ENCODE data around the gene FAM111B. TPM values are rescaled to one million over a fixed set of nuclear protein-coding genes. Genes with fewer than 3 reads are reported as not detected.

FAM111B gene
- total RNA-seq, 4 donors from 2014 or later: 18.5 TPM; not detected in 3

GRCh38 chr11:59176330-59176729 lies 69.3 kb downstream of the FAM111B start:
- H3K27me3 ChIP-seq: no peaks in the 10 kb centered on the region
- H3K9me3 ChIP-seq: no peaks in the 10 kb centered on the region
- intact Hi-C loops (cut with DNase I; ENCODE audit: low total_unique reads): loop anchor here (10.0 kb wide), 1 partner anchor 108 kb away; no protein-coding TSS in a partner anchor
- no peak overlapping the region for H3K4me3 ChIP-seq
- TF ChIP-seq, protein P1, sequence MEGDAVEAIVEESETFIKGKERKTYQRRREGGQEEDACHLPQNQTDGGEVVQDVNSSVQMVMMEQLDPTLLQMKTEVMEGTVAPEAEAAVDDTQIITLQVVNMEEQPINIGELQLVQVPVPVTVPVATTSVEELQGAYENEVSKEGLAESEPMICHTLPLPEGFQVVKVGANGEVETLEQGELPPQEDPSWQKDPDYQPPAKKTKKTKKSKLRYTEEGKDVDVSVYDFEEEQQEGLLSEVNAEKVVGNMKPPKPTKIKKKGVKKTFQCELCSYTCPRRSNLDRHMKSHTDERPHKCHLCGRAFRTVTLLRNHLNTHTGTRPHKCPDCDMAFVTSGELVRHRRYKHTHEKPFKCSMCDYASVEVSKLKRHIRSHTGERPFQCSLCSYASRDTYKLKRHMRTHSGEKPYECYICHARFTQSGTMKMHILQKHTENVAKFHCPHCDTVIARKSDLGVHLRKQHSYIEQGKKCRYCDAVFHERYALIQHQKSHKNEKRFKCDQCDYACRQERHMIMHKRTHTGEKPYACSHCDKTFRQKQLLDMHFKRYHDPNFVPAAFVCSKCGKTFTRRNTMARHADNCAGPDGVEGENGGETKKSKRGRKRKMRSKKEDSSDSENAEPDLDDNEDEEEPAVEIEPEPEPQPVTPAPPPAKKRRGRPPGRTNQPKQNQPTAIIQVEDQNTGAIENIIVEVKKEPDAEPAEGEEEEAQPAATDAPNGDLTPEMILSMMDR (IDR thresholded peaks at IDR 0.05): no peak
- no peak for TF ChIP-seq POLR2A (IDR thresholded peaks at IDR 0.05)
- no peak for DNase-seq
- no peaks in the 10 kb centered on the region for H3K36me3 ChIP-seq
- H3K4me1 ChIP-seq: peaks cover 0 to 10% of the 10 kb centered on the region in 2 donors
- no peak overlapping the region for H3K27ac ChIP-seq

Other genes with a start within 250 kb of the FAM111B start
- 1 to 10 TPM in 1 of 4 donors, not detected in 3; 1.2 TPM for gene GLYATL1, start 167.7 kb upstream of the FAM111B start, total RNA-seq
- not detected for gene GLYATL1B, start 20.9 kb upstream of the FAM111B start, total RNA-seq
- gene FAM111A, start 35.6 kb downstream of the FAM111B start, total RNA-seq: 10 to 100 TPM in 3 of 4 donors, 1 to 10 TPM in 1; 7.2 to 65.2 (median 28.3) TPM
- 10 to 100 TPM in 1 of 4 donors, 1 to 10 TPM in 3; 3.2 to 17.8 (median 9.2) TPM for gene DTX4, start 64.9 kb downstream of the FAM111B start, total RNA-seq
- 10 to 100 TPM in 1 of 4 donors, 1 to 10 TPM in 3; 1.0 to 15.1 (median 5.7) TPM for gene MPEG1, start 105.7 kb downstream of the FAM111B start, total RNA-seq